Measurements from ENCODE around the gene ARHGAP19.

ARHGAP19 gene

GRCh38 chr10:97228130-97228774 lies 64.2 kb downstream of the ARHGAP19 start:
- DNase-seq = no peak

- no peak for DNase-seq
Measured at GRCh38 chr10:97226398-97226797, 66.0 kb downstream of the ARHGAP19 start.

- no peak for DNase-seq
Measured at GRCh38 chr10:97224483-97225435, 67.7 kb downstream of the ARHGAP19 start.

DNA sequence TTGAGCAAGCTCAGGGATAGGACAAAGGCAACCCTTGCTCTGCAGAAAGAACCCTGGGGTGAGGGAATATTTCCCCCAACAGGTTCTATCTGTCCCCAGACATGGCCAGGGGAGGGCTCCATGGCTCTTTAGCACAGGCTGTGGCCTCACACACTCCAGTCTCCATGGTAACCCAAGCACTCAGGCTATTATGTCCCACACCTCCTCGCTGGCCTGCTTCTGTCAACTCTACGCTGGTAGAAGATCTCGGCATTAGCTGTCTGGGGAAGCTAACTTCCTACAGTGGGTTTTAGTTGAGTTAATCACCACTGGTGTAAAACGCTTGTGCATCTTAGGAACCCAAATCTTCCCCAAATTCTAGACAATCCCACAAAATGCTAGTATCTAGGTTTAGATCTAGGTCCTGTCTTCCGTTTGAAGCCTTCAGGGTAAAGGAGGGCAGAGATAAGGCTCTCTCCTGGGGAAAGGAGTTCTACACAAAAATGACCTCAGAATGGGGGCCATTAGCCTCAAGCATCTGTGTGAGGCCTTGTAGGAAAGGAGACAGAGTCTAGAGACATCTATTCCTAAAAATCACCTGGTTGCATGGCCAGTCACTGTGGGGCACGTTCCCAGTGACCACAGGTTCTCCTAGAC lies 70.0 kb downstream of the ARHGAP19 start:
- no peak for DNase-seq

DNA sequence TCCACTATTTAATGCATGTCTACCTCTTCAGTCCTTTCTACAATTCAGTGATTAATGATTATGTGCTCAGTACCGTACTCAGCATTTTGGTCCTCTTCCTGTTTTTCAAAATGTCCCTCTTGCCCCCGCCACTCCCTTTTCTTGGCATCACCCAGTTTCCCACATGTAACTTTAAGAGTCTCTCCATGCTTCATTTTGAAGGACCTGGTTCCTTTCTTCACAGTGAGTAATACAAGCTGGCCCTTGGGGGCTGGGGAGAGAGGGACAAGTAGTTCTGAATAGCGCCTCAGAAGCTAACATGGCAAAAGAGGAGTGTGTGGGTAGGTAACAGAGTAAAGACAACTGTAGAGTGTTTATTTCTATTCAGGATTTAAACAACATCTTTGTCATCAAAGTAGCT lies 72.1 kb downstream of the ARHGAP19 start:
- DNase-seq = no peak

- no peak for DNase-seq
Measured at GRCh38 chr10:97217299-97217698, 75.1 kb downstream of the ARHGAP19 start.

- no peak for DNase-seq
Measured at GRCh38 chr10:97215619-97216260, 76.7 kb downstream of the ARHGAP19 start.

DNA sequence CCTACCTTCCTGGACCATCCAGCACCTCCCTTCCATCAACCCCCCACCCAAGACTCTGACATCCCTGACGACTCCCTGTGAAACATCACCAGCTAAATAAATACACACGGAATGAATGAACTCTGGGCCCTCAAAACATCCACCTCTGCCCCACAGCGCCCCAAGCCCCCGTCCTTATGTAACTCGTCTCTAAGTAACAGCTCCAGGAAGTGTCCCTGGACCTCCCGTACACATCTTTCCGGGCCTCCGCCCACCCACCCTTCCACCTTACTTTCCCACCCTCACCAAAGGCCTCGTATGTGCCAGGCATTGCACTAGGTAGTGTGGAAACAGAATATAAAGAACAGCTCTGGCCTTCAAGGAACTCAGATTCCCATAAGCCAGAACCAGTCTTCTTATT lies 79.0 kb downstream of the ARHGAP19 start:
- DNase-seq = no peak

- DNase-seq = no peak
Measured at GRCh38 chr10:97211229-97211628, 81.2 kb downstream of the ARHGAP19 start.

GRCh38 chr10:97210543-97210960 lies 81.9 kb downstream of the ARHGAP19 start:
- DNase-seq = peak; percentile 72

DNA sequence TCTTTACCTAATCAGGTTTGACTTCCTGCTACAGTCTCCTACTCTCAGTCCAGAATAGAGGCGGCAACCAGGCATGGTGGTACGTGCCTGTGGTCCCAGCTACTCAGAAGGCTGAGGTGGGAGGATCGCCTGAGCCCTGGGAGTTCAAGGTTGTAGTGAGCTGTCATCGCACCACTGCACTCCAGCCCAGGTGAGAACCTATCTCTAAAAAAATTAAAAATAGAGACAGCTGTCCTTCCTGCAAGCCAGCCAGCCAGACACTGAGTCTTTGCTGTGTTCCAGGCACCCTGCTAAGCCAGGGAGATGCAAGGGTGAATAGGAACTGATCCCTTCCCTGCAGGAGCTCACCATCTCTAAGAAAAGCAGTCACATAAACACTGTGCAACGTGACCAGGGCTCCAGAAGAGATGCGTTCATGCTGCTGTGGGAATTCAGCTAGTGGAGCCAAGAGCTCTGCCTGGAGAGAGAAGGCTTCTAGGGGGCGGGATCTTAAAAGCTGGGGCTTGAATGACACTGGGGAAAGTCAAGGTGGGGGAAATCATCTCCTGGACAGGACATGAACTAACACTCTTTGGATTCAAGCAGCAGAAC lies 84.6 kb downstream of the ARHGAP19 start:
- DNase-seq = no peak

DNA sequence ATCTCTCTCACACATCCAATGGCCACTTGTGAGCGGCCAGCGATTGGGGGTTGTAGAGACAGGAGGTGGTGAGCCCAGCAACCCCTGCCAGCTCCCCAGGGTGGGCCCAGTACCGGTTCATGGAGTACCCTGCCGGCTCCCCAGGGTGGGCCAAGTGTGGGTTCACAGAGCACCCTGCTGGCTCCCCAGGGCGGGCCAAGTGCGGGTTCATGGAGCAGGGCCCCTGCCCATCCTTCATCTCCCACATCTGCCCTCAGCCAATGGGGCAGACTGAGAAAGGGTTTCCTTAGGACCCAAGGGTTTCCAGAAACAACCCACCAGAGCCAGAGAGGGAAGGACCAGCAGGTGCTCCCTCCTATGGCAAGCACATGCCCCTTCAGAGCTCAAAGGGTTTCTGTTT lies 85.3 kb downstream of the ARHGAP19 start:
- no peak for DNase-seq

GRCh38 chr10:97204826-97205679 lies 87.4 kb downstream of the ARHGAP19 start:
- no peak for DNase-seq

- no peak for DNase-seq
Measured at GRCh38 chr10:97203220-97203619, 89.2 kb downstream of the ARHGAP19 start.

- DNase-seq = no peak
Measured at GRCh38 chr10:97200616-97201015, 91.8 kb downstream of the ARHGAP19 start.

DNA sequence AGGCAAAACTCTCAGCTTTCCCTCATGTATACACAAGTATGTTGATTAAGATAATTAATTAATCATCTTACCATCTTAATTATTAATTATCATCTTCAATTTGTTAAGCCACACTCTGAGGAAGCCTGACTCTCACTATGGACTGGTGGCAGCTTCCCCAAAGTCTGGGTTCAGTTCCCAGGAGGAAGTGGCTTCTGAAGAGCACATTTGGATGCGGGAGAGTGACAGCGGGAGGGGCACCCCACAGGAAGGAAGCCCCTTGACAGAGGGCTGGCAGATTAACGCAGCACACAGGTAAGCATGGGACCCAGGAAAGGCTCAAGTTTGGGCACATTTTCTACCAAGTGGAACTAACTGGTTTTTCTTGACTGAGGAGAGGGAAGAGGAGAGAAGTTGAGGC lies 93.3 kb downstream of the ARHGAP19 start:
- no peak for DNase-seq

DNA sequence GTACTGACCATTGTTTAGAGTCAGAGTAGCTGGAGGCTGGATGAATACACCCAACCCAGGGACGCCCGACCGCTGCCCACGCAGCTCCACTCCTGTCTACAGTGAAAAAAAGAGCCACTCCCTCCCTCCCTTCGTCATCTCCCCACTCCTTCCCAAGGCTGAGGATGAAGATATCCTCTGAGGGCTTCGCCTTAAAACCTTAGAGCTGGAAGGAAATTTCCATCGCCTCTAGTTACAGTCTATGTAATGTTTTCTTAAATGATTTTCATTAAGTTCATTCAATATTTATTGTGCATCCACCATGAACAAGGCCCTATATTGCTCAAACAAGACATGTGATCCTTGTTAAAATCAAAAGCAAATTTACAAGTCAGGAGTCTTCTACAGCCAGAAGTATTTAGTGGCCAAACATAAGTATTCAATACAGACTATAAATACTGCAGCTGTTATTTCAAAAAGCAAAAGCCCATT lies 95.4 kb downstream of the ARHGAP19 start:
- no peak for DNase-seq

DNA sequence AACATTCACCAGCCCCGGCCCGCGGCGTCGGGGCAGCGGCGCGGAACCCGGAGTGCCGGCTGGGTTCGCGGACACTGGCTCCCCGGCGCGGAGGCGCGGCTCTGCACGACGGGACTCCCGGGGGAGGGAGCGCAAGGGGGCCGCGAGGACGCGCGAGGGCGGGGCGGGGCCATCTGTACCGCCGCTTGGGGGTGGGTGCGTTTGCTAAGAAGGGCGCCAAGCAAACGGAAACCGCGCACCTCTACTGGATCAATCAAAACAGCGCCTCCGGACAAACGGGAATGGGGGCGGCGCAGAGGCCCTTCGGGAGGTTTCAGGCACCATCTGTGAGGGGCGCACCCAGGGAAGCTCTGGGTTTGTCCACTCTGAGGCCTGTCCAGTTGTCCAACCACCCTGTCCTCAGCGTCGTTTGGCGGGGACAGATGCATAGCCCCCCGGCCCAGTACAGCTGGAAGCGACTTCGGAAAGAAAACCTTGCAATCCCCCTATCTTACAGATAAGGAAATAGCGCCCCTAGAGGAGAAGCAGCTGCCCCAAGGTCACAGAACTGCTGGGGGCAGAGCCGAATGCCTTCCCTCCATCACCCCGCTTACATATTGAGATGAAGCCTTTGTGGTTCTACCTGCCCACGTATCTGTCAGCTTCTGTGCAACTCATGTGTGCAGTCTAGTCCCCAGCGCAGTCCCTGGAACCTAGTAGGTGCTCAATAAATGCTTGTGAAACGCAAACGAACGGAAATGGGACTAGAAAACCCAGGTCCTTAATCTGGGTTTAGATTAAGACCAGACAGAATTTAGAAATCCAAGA lies 96.0 kb downstream of the ARHGAP19 start:
- DNase-seq = peak; percentile 66

GRCh38 chr10:97195706-97196222 lies 96.7 kb downstream of the ARHGAP19 start:
- DNase-seq = no peak

GRCh38 chr10:97192952-97193435 lies 99.4 kb downstream of the ARHGAP19 start:
- no peak for DNase-seq

Measured in activated naive CD4-positive, alpha-beta T cell treated with Interleukin-2 at 50 U/mL for 16 hours (primary cell).